ENCODE results near the gene STK32B. TPM values are rescaled to one million over a fixed set of nuclear protein-coding genes. Genes with fewer than 3 reads are reported as not detected.

The STK32B gene
- total RNA-seq, 1 donor from 2014 or later: not detected

DNA sequence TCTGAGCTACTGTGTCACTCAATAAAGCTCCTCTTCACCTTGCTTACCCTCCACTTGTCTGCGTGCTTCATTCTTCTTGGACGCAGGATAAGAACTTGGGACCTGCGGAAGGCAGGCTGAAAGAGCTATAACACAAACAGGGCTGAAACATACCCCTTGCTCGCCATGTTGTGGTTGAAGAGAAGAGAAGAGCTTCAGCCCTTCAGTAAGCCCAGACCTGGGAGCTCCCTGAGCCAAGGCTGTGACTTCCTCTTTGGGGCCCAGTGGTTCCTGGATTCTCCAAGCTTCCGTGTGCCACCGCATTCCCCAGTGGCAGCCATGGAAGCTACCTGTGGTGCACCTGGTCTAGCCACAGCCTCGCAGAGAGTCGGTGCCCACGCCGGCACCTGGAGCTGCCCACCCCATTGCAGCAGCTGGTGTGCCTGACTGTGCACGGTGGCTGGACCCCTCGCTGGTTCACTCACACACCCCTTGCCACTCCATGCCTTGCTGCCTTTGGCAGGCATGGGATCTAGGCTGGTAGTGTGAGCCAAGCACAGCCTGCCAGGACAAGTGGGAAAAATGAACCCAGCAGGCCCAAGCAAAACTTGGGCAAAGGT lies 496.5 kb downstream of the STK32B start:
- Mint-ChIP-seq H3K27ac (no peak overlapping the region), H3K9me3 (peaks cover 23% of the 10 kb centered on the region), H3K4me1 (ENCODE audit: low read depth) (no peaks in the 10 kb centered on the region)

More for the DNA sequence above, 496.5 kb downstream of the STK32B start:
- Mint-ChIP-seq H3K27me3 (ENCODE audit: insufficient read depth) (no peaks in the 10 kb centered on the region), H3K4me3 (no peak overlapping the region), H3K36me3 (ENCODE audit: low read depth) (no peaks in the 10 kb centered on the region)
- no peak for DNase-seq (ENCODE audit: low spot score)
- intact Hi-C loops (cut with micrococcal nuclease): no loop called here

Other genes starting within 250 kb of the STK32B start
- gene MSX1, start 191.8 kb upstream of the STK32B start, total RNA-seq: not detected in 2 replicates
- not detected in 2 replicates for gene CYTL1, start 32.0 kb upstream of the STK32B start, total RNA-seq